OCI-LY3 (cell line): Measurements from ENCODE around the gene DRC1.

Source experiments
- H2AFZ ChIP-seq: fragments of 200-600, 300-600 bp; shearing (Covaris generic); 2 replicates; pipeline ENCODE4 v1.6.0; 2014; ENCODE audit warnings: antibody characterized with exemption, low read depth, low read length
- H3K27ac ChIP-seq: fragments of 200-600, 300-600 bp; sonication (generic); 2 replicates; pipeline ENCODE4 v1.5.1; 2014; ENCODE audit warnings: mild to moderate bottlenecking, low read length, moderate library complexity, mixed read lengths
- H3K27me3 ChIP-seq: fragments of 200-600, 300-600 bp; sonication (generic); 2 replicates; pipeline ENCODE4 v1.6.1; 2014; ENCODE audit warnings: low read depth, low read length, mixed read lengths
- H3K36me3 ChIP-seq: fragments of 200-600, 300-600 bp; sonication (generic); replicated peaks from 2 replicates; pipeline ENCODE3; 2014; ENCODE audit warnings: low read depth, low read length, mixed read lengths
- H3K4me1 ChIP-seq: fragments of 300-600, 200-600 bp; sonication (generic); 2 replicates; pipeline ENCODE4 v1.6.1; 2014; ENCODE audit warnings: low read length, mixed read lengths
- H3K4me2 ChIP-seq: fragments of 200-600, 300-600 bp; sonication (generic); 2 replicates; pipeline ENCODE4 v1.6.1; 2014; ENCODE audit warnings: low read length, mixed read lengths
- H3K4me3 ChIP-seq: fragments of 300-600, 200-600 bp; sonication (generic); 2 replicates; pipeline ENCODE4 v1.5.1; 2014; ENCODE audit warnings: antibody characterized with exemption, mild to moderate bottlenecking, low read length, moderate library complexity
- H3K79me2 ChIP-seq: fragments of 300-600, 200-600 bp; shearing (Covaris generic); 2 replicates; pipeline ENCODE4 v1.6.1; 2014; ENCODE audit warnings: mild to moderate bottlenecking, low read length, mixed read lengths
- H3K9ac ChIP-seq: fragments of 300-600, 200-600 bp; shearing (Covaris generic); 2 replicates; pipeline ENCODE4 v1.6.0; 2014; ENCODE audit warnings: mild to moderate bottlenecking, low read length, moderate library complexity
- H3K9me3 ChIP-seq: fragments of 200-600, 300-600 bp; shearing (Covaris generic); 2 replicates; pipeline ENCODE4 v1.6.1; 2014; ENCODE audit warnings: low read length, mixed read lengths; ENCODE audit not compliant: insufficient read depth
- H4K20me1 ChIP-seq: fragments of 200-600, 300-600 bp; sonication (generic); 2 replicates; pipeline ENCODE4 v1.6.1; 2016; ENCODE audit warnings: low read length, mixed read lengths; ENCODE audit not compliant: insufficient read depth
- EZH2phosphoT487 ChIP-seq: fragments of 200-600 bp; shearing (Covaris generic); IDR thresholded peaks from 2 replicates; pipeline ENCODE4 v1.6.1; 2018; ENCODE audit warnings: antibody characterized with exemption, mixed run types, low read depth
- TF ChIP-seq, protein P1 (sequence below): fragments of 200-600, 300-600 bp; sonication (generic); IDR thresholded peaks from 2 replicates; pipeline ENCODE4 v1.5.1; 2014; ENCODE audit warnings: antibody characterized with exemption, low read length, low read depth

The DRC1 gene

DNA sequence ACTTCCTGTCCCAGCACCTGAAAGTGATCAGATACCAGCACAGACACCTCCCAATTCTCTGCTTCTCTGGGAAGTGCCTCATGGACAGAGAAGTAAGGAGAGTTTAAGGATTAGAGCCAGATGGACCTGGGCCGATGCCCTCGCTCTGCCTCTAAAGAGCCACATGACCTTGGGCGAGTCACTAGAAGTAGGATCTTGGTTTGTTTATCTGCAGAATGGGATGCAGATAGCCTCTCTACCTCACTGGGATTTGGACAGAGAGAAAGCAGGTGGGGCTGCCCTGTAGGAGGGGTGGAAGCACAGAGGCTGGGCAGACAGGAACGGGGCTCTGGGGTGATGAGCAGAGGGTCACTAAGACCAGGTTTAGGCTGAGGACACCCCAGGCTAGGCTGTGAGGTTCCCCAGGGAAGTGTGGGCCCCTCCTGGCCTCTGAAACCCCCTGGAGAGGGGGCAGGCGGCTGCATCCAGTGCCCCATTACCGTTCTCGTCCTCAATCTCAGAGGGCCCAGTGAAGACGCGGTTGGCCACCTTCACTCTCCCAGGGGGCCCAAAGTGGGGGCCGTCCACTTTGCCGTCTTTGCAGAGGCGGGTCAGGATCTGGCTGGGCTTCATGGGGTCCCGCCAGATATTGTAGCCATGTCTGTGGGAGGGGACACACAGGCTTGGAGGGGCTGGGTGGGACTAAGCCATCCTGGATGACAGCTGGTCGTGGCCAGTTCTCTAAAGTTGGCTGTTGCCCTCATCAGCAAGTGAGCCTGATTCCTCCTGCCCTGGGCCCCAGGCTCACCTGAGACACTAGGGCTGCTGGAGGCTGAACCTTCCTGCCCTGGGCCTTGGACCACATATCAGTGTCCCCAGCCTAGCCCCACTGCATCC lies 62.9 kb downstream of the DRC1 start:
- H2AFZ ChIP-seq, result no peak overlapping the region
- H3K79me2 ChIP-seq, result no peaks in the 10 kb centered on the region
- H3K36me3 ChIP-seq, result no peaks in the 10 kb centered on the region
- no peak overlapping the region for H3K27ac ChIP-seq
- H3K27me3 ChIP-seq, result no peaks in the 10 kb centered on the region
- TF ChIP-seq, protein P1, sequence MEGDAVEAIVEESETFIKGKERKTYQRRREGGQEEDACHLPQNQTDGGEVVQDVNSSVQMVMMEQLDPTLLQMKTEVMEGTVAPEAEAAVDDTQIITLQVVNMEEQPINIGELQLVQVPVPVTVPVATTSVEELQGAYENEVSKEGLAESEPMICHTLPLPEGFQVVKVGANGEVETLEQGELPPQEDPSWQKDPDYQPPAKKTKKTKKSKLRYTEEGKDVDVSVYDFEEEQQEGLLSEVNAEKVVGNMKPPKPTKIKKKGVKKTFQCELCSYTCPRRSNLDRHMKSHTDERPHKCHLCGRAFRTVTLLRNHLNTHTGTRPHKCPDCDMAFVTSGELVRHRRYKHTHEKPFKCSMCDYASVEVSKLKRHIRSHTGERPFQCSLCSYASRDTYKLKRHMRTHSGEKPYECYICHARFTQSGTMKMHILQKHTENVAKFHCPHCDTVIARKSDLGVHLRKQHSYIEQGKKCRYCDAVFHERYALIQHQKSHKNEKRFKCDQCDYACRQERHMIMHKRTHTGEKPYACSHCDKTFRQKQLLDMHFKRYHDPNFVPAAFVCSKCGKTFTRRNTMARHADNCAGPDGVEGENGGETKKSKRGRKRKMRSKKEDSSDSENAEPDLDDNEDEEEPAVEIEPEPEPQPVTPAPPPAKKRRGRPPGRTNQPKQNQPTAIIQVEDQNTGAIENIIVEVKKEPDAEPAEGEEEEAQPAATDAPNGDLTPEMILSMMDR, result no peak
- TF ChIP-seq EZH2phosphoT487, result no peak
- no peaks in the 10 kb centered on the region for H3K9me3 ChIP-seq
- H3K4me2 ChIP-seq, result no peak overlapping the region
- H3K4me3 ChIP-seq, result no peak overlapping the region
- H4K20me1 ChIP-seq, result no peaks in the 10 kb centered on the region
- 0 out of 2 replicates have a peak, but pooled peaks cover 3% of the 10 kb centered on the region for H3K4me1 ChIP-seq
- H3K9ac ChIP-seq, result no peak overlapping the region

DNA sequence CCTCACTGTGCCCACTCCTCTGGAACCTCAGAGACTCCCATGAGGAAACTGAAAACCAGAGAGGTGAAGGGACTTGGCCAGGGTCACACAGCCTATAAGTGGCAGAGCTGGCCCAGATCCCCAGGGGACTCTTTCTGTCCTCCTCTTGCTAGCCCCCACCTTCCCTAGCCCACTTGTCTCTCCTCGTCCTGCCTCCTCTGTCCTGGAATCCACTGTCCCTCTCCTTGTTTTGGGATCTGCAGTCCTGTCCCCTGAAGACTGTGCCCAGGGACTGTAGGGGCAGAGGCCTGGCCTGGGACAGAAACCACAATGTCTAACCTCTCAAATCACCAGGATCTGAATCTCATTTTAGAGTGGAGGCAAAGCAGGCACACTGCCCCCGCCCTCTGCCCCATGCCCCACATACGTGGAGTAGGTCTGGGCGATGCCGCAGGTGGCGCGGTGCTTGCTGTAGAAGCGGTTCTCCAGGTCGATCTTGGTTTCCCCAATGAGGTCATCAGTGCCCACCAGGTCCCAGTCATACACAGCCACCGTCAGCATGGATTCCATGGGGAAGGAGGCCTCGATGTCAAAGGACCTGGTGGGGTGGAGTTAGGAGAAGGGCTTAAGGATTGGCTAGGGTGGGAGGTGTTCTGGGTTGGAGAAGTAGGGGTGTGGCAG lies 63.7 kb downstream of the DRC1 start:
- Histone ChIP-seq H3K27me3 (no peaks in the 10 kb centered on the region), H3K9me3 (no peaks in the 10 kb centered on the region), H3K36me3 (no peaks in the 10 kb centered on the region), H3K4me1 (0 out of 2 replicates have a peak, but pooled peaks cover 3% of the 10 kb centered on the region), H3K79me2 (no peaks in the 10 kb centered on the region), H2AFZ (no peak overlapping the region), H3K4me3 (no peak overlapping the region), H3K9ac (no peak overlapping the region), H4K20me1 (no peaks in the 10 kb centered on the region), H3K27ac (no peak overlapping the region), H3K4me2 (no peak overlapping the region)
- TF ChIP-seq, protein P1, result no peak
- no peak for TF ChIP-seq EZH2phosphoT487

DNA sequence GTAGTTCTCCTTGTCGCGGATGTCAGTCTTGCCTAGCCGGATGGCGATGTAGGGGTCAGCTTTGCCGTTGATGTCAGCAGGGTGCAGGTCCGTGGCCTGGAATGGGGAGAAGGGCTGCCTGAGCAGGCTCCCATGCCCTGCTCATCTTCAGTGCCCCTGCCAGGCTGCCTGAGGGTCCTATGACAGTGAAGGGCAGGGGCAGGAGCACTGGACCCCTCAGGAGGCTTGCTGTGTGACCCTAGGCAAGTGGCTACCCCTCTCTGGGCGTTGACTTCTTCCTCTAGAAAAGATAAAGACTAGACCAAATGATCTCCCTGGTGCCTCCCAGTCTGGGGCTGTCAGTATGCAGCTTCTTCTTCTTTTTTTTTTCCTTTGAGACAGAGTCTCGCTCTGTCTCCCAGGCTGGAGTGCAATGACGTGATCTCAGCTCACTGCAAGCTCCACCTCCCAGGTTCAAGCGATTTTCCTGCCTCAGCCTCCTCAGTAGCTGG lies 64.3 kb downstream of the DRC1 start:
- H3K36me3 ChIP-seq, result no peaks in the 10 kb centered on the region
- no peaks in the 10 kb centered on the region for H3K9me3 ChIP-seq
- H3K9ac ChIP-seq, result no peak overlapping the region
- no peaks in the 10 kb centered on the region for H4K20me1 ChIP-seq
- no peak for TF ChIP-seq EZH2phosphoT487
- TF ChIP-seq, protein P1, result no peak
- no peak overlapping the region for H2AFZ ChIP-seq
- 0 out of 2 replicates have a peak, but pooled peaks cover 3% of the 10 kb centered on the region for H3K4me1 ChIP-seq
- no peaks in the 10 kb centered on the region for H3K27me3 ChIP-seq
- H3K4me2 ChIP-seq, result no peak overlapping the region
- H3K27ac ChIP-seq, result no peak overlapping the region
- no peaks in the 10 kb centered on the region for H3K79me2 ChIP-seq
- H3K4me3 ChIP-seq, result no peak overlapping the region
